GM12878 (cell line): ENCODE results near the gene MAPK8IP1. TPM values are rescaled to one million over a fixed set of nuclear protein-coding genes. Genes with fewer than 3 reads are reported as not detected.

ENCODE experiments used
- CEBPB ChIP-seq, 2 experiments: fragments of 150-350 bp in 1 of 2; IDR thresholded peaks; 2 replicates each; pipeline ENCODE4 v1.6.1; 2012 to 2014; ENCODE audit warnings: low read depth in 2 of 2, low read length in 2 of 2, borderline replicate concordance in 1 of 2, inconsistent platforms in 1 of 2
- CUX1 ChIP-seq: IDR thresholded peaks from 2 replicates; pipeline ENCODE4 v1.6.1; 2012; ENCODE audit warnings: improper control_type of control experiment, low read depth, low read length; ENCODE audit not compliant: insufficient replicate concordance
- ESRRA ChIP-seq: IDR thresholded peaks from 2 replicates; pipeline ENCODE4 v1.6.1; 2012; ENCODE audit warnings: mild to moderate bottlenecking, low read length, improper control_type of control experiment
- FOS ChIP-seq: IDR thresholded peaks from 3 replicates; pipeline ENCODE4 v1.6.1; 2011; ENCODE audit warnings: borderline replicate concordance; ENCODE audit not compliant: insufficient read length; ENCODE audit errors: extremely low read depth
- FOXM1 ChIP-seq: IDR thresholded peaks from 2 replicates; pipeline ENCODE4 v1.6.1; 2012; ENCODE audit warnings: low read depth, mild to moderate bottlenecking, inconsistent platforms, low read length, moderate library complexity
- HCFC1 ChIP-seq: fragments of 150-350 bp; IDR thresholded peaks from 2 replicates; pipeline ENCODE4 v1.6.1; 2014; ENCODE audit warnings: low read length
- HDAC2 ChIP-seq: fragments of 200-600 bp; sonication (generic); IDR thresholded peaks from 2 replicates; pipeline ENCODE4 v1.6.1; 2017
- HDAC6 ChIP-seq: fragments of 200-600 bp; sonication (generic); IDR thresholded peaks from one replicate; pipeline ENCODE4 v1.8.0; 2017; ENCODE audit warnings: antibody characterized with exemption; ENCODE audit not compliant: unreplicated experiment
- NFXL1 ChIP-seq: fragments of 450-650 bp; IDR thresholded peaks from 2 replicates; pipeline ENCODE4 v1.6.1; 2017; ENCODE audit warnings: antibody characterized with exemption, mild to moderate bottlenecking, borderline replicate concordance
- NKRF ChIP-seq: fragments of 450-650 bp; conservative IDR thresholded peaks from 2 replicates; pipeline ENCODE4 v1.6.1; 2017; ENCODE audit warnings: mild to moderate bottlenecking, moderate library complexity
- NR2C2 ChIP-seq: IDR thresholded peaks from 2 replicates; pipeline ENCODE4 v1.6.1; 2011; ENCODE audit warnings: borderline replicate concordance, low read depth; ENCODE audit not compliant: control insufficient read depth, insufficient read length
- POLR2AphosphoS2 ChIP-seq: IDR thresholded peaks from 2 replicates; pipeline ENCODE4 v1.6.1; 2011; ENCODE audit warnings: low read depth, mild to moderate bottlenecking, low read length, improper control_type of control experiment, moderate library complexity
- RCOR1 ChIP-seq: conservative IDR thresholded peaks from 2 replicates; pipeline ENCODE4 v1.6.1; 2012; ENCODE audit warnings: low read depth, low read length, improper control_type of control experiment
- RUNX3 ChIP-seq: IDR thresholded peaks from 2 replicates; pipeline ENCODE4 v1.6.1; 2012; ENCODE audit warnings: low read length, inconsistent platforms
- SMC3 ChIP-seq: IDR thresholded peaks from 2 replicates; pipeline ENCODE4 v1.6.1; 2011; ENCODE audit warnings: low read length, improper control_type of control experiment, borderline replicate concordance
- SPI1 ChIP-seq: IDR thresholded peaks from 2 replicates; pipeline ENCODE4 v1.6.1; 2011; ENCODE audit warnings: low read depth, mild to moderate bottlenecking, low read length, moderate library complexity, borderline replicate concordance; ENCODE audit not compliant: insufficient read depth
- SRF ChIP-seq, 2 experiments: IDR thresholded peaks; 2 replicates each; pipeline ENCODE4 v1.6.1; 2011; ENCODE audit warnings: low read depth in 2 of 2, low read length in 2 of 2, mild to moderate bottlenecking in 1 of 2, moderate library complexity in 1 of 2
- STAT3 ChIP-seq: IDR thresholded peaks from 2 replicates; pipeline ENCODE4 v1.6.1; 2011; ENCODE audit warnings: low read depth, low read length, improper control_type of control experiment
- SUPT20H ChIP-seq: IDR thresholded peaks from 2 replicates; pipeline ENCODE4 v1.6.1; 2011; ENCODE audit warnings: low read depth, mild to moderate bottlenecking, low read length, moderate library complexity, borderline replicate concordance; ENCODE audit not compliant: control insufficient read depth
- YBX1 ChIP-seq: fragments of 450-650 bp; IDR thresholded peaks from 2 replicates; pipeline ENCODE4 v1.6.1; 2016; ENCODE audit warnings: antibody characterized with exemption
- ZNF217 ChIP-seq: fragments of 450-650 bp; IDR thresholded peaks from 2 replicates; pipeline ENCODE4 v1.6.1; 2017; ENCODE audit warnings: antibody characterized with exemption, mild to moderate bottlenecking
- ZNF384 ChIP-seq: IDR thresholded peaks from 2 replicates; pipeline ENCODE4 v1.6.1; 2012; ENCODE audit warnings: low read depth, mild to moderate bottlenecking, low read length, improper control_type of control experiment, borderline replicate concordance
- polyA plus RNA-seq, 11 experiments: library from polyadenylated mRNA; depleted of rRNA in 4 of 11; unstranded in 6 of 11; stranded (reverse) in 5 of 11; fragments of >200 nt; fragmentation: Nextera tagmentation in 4 of 11; fragmentation: Illumina TruSeq in 1 of 11; extraction: Ambion mirVana in 4 of 11; extraction: Trizol in 1 of 11; gene quantifications; 1 replicate in 1 of 11; 2 replicates in 10 of 11; pipeline versions ENCODE4 v1.2.1 to v1.2.3, GENCODE V29; 2011 to 2016; ENCODE audit warnings: inconsistent platforms in 2 of 11, missing spikeins in 2 of 11, low read depth in 1 of 11
- total RNA-seq, 4 experiments: library from RNA; depleted of rRNA in 3 of 4; stranded (reverse); fragments of >200 nt in 3 of 4; fragmentation: Illumina TruSeq in 1 of 4; extraction: Trizol in 1 of 4; gene quantifications; 2 replicates each; pipeline versions ENCODE4 v1.2.1 to v1.2.3, GENCODE V29; 2013 to 2021
- TF ChIP-seq, protein P1 (sequence below): IDR thresholded peaks from 2 replicates; pipeline ENCODE4 v1.6.1; 2011; ENCODE audit warnings: borderline replicate concordance, low read depth, mild to moderate bottlenecking, moderate library complexity, mixed read lengths, low read length; ENCODE audit not compliant: insufficient read depth; ENCODE audit errors: extremely low read length

Gene MAPK8IP1
- total and polyA plus RNA-seq, 10 of the 15 experiments (the other 5 are each of a cell fraction or from before 2014, with no cell fraction given), result 0.04 to 0.44 (median 0.11) TPM; not detected in 2

- TF ChIP-seq SPI1, result 0 out of 2 replicates have a peak, but pooled peaks have one; percentile 18
- TF ChIP-seq HDAC2, result no peak
- TF ChIP-seq SRF (IDR thresholded peaks at IDR 0.05; ENCODE audit: low read depth in 2 of 2, low read length in 2 of 2), result peak; percentile 78 to 99
- 0 out of 2 replicates have a peak, but pooled peaks have one; percentile 27 for TF ChIP-seq ESRRA
- TF ChIP-seq, protein P1, sequence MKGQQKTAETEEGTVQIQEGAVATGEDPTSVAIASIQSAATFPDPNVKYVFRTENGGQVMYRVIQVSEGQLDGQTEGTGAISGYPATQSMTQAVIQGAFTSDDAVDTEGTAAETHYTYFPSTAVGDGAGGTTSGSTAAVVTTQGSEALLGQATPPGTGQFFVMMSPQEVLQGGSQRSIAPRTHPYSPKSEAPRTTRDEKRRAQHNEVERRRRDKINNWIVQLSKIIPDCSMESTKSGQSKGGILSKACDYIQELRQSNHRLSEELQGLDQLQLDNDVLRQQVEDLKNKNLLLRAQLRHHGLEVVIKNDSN, result no peak
- no peak for TF ChIP-seq FOXM1
- TF ChIP-seq RUNX3, result no peak
- TF ChIP-seq YBX1, result no peak
- TF ChIP-seq ZNF384, result no peak
- peak; percentile 86 for TF ChIP-seq NR2C2
- peak; percentile 95 for TF ChIP-seq CUX1
- no peak for TF ChIP-seq ZNF217
- no peak for TF ChIP-seq NFXL1
- peak; percentile 94 for TF ChIP-seq NKRF
- peak in 1 of 2 experiments; percentile 93; a peak in 2 of 4 replicates for TF ChIP-seq CEBPB (IDR thresholded peaks at IDR 0.05; ENCODE audit: borderline replicate concordance in 1 of 2, low read depth in 2 of 2, low read length in 2 of 2)
- TF ChIP-seq RCOR1, result no peak
- TF ChIP-seq SMC3, result no peak
- TF ChIP-seq HCFC1, result peak; percentile 62
- TF ChIP-seq STAT3, result no peak
- no peak for TF ChIP-seq HDAC6
- TF ChIP-seq SUPT20H, result no peak
- no peak for TF ChIP-seq FOS
- TF ChIP-seq POLR2AphosphoS2, result peak; percentile 67; the same call in 1 of the 2 replicates
Observed at GRCh38 chr11:45917623-45918330, 32.3 kb downstream of the MAPK8IP1 start, which contains the start of gene PEX16 (continued).
